HG03469 (cell line): ENCODE data around the gene ATRAID.
"Not testable (repeated sequence)": the region's sequence is repeated elsewhere in the genome, so short reads cannot be mapped to it uniquely, and the experiment has no call there.

ENCODE experiments used
- ATAC-seq: cut with Tn5 transposase; IDR thresholded peaks from one replicate; pipeline ENCODE4 v1.9.1; 2021; ENCODE audit warnings: mild to moderate bottlenecking, moderate library complexity, moderate number of reproducible peaks; ENCODE audit not compliant: unreplicated experiment

ATRAID gene

DNA sequence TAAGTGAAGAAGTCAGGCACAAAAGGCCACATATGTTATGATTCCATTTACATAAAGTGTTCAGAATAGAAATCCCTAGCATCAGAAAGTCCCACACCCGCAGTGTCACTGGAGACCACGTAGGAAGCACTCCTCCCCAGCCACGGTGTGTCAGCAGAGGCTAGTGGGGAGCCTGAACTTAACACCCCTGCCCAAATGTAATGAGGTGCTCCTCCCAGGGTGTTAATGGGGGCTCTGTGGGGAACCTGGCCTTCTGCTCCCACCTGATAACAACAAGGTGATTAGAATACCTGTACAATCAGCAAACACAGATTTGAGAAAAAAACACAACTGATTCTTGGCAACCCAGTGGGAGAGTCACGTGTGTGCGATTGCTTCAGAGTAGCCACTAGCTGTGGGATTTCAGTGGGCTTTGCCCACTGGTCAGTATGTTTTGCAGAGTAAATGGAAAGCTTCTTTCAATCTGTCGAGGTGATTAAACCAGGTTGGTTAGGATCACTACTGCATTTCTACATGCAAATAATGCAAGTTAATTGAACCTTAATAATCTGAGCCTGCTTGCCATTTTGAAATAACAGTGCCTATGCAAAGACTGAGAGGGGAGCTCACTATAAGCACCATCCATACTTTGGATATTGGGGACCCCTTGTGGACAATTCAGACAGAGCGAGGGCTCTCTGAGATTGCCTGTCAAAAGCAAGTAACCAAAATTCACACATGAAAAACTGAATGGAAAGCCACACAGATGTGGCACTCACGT is 20.6 kb upstream of the ATRAID start:
- no peak for ATAC-seq

GRCh38 chr2:27194538-27195354 is 17.1 kb upstream of the ATRAID start:
- no peak for ATAC-seq

DNA sequence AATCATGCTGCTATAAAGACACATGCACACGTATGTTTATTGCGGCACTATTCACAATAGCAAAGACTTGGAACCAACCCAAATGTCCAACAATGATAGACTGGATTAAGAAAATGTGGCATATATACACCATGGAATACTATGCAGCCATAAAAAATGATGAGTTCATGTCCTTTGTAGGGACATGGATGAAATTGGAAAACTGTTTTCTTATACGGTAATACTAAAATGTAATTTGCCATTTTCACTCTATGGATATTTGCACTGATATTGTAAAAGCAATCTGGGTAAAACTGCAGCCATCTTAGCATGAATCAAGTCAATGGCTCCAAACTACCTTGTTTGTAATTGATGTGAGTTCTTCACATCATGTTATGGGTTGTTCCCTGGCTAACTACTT is 16.0 kb upstream of the ATRAID start:
- not testable (repeated sequence) for ATAC-seq

DNA sequence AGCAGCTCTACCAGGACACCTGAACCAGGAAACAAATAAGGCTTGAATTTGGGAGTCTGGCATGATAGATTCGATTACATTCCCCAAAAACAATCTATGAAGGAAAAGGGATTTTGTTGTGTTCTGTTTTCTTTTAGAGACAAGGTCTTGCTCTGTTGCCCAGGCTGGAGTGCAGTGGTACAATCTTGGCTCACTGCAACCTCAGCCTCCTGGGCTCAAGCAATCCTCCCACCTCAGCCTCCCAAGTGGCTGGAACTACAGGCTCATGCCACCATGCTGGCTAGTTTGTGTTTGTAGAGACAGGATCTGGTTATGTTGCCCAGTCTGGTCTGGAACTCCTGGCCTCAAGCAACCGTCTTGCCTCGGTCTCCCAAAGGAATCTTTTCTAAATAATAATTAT is 13.8 kb upstream of the ATRAID start:
- not testable (repeated sequence) for ATAC-seq

DNA sequence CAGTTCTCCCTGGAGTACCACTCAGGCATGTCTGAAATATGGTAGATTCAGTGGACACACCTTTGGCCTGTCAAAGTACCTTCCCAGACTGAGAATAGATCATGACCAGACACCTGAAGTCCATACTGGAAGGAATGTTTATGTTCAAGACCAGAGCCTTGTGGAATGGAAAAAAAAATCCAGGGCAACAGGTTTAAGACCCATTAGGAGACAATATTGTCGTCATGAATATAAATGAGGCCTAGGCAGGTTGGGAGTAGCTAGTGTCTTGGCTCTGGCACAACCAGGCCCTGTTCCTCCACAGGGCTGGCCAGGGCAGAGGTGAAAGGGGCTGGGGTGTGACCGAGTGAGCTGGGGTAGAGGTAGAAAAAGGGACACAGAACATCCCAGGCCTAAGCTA is 13.2 kb upstream of the ATRAID start:
- ATAC-seq: no peak

DNA sequence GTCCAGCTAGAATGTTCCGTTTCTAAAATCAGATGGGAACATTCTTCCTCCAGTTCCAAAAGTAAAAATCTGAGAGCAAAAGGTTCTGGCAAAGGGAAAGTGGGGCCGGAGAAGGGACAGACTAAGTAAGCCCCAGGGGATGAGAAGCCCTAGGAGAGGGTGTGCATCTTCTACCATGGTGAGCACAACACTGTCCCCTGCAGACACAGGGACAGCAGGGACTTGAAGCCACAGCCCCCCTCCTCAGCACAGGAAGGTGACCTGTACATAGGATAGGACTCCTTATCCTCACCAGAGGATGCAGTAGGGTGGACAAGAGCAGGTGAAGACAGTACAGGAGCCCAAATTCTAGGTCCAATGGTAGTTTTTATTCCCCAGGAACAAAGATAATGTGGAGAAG is 12.6 kb upstream of the ATRAID start:
- ATAC-seq: no peak

DNA sequence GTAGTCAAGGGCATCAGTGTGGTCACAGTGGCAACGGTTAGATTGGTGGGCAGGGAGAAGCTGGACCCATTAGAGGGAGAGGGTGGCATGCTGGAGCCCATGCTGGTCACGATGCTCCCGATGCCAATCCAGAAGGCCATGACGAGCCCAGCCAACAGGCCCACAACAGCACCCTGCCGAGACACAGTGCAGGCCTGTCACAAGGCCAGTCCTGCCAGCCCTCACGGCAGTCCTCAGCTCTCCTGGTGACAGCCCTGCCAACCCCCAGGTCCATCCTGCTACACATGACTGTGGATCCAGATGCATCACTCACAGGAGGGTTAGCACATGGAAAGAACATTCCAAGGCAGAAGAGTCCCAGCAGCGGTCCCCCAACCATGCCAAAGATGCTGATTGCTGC is 10.2 kb upstream of the ATRAID start:
- ATAC-seq: no peak

DNA sequence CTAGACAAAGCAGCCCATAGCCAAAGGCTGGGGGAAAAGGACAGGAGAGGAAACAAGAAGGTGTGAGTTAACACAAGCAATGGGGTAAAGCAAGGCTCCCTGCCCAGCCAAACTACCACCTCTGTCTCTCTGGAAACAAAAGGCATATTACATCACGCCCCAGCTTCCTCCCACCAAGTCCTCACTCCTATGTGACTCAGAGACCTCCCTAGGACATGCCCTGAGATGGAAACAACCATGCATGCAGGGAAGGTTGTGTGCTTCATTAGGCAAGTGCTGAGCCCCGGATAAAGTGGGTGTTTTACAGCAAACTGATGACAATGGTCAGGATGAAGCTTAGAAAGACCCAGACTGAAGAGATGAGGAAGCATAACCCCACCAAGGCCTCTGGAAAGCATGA is 9.0 kb upstream of the ATRAID start:
- ATAC-seq: no peak

GRCh38 chr2:27203741-27204140 is 8.1 kb upstream of the ATRAID start:
- ATAC-seq: no peak

- ATAC-seq: no peak
Measured at GRCh38 chr2:27204566-27204965, 7.3 kb upstream of the ATRAID start.

DNA sequence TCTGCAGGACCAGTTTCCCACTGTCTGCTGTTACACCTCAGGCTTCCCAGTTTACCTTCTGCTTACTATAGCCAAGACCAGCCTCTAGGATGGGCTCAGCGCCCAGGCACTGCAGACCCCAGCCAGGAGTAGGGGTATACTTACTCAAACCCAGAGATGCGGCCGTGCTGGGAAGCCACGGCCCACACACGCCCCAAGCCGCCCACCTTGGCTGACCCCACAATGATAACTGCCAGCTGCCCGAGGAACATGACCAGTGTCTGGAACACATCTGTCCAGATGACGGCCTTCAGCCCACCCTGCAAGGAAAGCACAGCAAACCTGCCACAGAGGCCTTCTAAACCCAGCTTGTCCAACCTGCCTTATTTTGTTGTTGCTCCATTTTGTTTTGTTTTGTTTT is 6.6 kb upstream of the ATRAID start:
- ATAC-seq: no peak

- ATAC-seq: no peak
Measured at GRCh38 chr2:27206346-27206745, 5.5 kb upstream of the ATRAID start.

DNA sequence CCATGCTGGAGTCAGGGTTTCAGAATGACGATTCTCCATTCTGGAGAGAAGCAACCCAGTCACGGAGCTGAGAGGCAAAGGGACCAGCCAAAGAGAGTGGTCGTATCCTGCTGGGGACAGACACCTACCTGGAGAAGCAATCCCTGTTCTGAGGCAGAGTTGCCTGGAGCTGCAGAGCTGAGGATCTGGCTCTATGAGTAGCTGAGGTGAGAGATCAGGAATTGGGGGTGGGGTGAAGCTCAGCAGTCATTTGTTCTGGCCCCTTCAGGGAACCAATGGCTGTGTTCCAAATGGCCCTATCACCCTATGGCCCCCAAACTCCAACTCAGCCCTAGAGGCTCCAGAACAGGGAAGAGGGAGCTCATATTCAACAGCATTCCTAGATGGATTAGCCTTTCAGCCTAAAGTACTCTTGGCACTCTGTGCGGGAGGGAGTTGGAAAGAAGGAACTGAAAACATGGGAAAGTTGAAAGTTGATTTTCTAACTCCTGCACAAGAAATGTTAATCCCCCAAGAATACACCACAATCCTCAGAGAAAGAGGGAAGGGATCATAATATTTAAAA is 3.3 kb upstream of the ATRAID start:
- no peak for ATAC-seq

DNA sequence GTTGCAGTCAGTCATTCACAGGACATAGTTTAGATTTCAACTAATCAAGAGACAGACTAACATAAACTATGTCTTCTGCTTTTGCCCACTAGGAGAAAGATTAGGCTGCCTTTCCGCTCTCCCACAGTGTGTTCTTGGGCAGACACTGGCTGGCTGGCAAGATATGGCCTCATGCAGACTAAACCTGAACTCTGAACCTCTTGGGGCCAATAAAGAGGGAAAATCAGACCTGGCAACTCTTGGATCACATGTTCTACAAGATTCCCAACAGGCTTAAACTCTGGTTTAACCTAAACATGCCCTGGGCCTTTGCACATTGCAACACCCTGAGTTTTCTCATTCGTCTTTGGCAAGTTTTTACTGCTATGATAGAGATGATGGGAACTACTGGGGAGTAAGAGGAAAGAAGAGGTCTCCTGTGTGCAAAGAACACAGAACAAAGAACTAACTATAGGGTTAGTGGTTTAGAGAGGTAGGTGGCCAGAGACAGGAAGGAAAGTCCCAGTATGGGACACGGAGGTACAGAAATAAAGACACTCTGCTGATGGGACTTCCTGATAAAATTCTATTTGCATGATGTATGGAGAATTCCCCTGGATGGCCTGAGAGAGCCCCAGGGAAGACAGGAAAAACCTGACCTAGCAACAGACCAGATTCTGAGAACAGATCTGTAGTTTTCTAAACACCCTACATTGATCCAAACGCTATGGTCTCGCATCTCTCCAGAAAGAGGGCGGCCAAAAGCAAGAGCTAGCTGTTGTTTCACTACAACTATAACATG is 2.0 kb upstream of the ATRAID start:
- no peak for ATAC-seq

- no peak for ATAC-seq
Measured at GRCh38 chr2:27211241-27211942, 449 bp upstream of the ATRAID start.

GRCh38 chr2:27212626-27213471 is 1.0 kb downstream of the ATRAID start:
- ATAC-seq: peak; percentile 6

GRCh38 chr2:27214941-27215340 is 3.1 kb downstream of the ATRAID start:
- ATAC-seq: no peak

GRCh38 chr2:27216416-27217137 is 4.7 kb downstream of the ATRAID start:
- no peak for ATAC-seq
